ENCODE measurements around the gene INTU.

The INTU gene

DNA sequence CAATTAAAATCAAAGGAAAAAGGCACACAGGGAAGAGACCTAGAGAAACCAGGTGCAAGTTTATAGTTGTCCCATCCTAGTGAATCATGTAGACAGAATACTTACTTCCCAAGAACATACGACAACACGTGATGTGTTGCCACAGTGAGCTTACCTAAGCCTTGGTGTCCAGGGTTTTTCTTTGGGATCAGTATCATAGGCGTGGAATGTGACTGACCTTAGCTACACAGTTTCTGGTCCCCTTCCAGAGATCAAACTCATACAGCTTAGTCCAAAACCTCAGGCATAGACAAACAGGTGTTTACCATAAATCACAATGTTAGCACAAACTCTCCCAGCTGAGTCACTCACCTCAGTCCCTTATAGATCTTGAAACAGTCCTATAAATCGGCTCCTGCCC lies 115.1 kb downstream of the INTU start:
- no peak overlapping the region for H3K27ac ChIP-seq
- no peak for TF ChIP-seq CTCF (conservative IDR thresholded peaks at IDR 0.05)

- H3K27ac ChIP-seq: no peak overlapping the region
- no peak for TF ChIP-seq CTCF (conservative IDR thresholded peaks at IDR 0.05)
These were observed 116.2 kb downstream of the INTU start for GRCh38 chr4:127748957-127749356.

- no peak for TF ChIP-seq CTCF (conservative IDR thresholded peaks at IDR 0.05)
- H3K27ac ChIP-seq: no peak overlapping the region
These were observed 124.1 kb downstream of the INTU start for GRCh38 chr4:127756906-127757305.

- H3K27ac ChIP-seq: no peak overlapping the region
- TF ChIP-seq CTCF (conservative IDR thresholded peaks at IDR 0.05): no peak
These were observed 126.6 kb downstream of the INTU start for GRCh38 chr4:127759228-127759820.

DNA sequence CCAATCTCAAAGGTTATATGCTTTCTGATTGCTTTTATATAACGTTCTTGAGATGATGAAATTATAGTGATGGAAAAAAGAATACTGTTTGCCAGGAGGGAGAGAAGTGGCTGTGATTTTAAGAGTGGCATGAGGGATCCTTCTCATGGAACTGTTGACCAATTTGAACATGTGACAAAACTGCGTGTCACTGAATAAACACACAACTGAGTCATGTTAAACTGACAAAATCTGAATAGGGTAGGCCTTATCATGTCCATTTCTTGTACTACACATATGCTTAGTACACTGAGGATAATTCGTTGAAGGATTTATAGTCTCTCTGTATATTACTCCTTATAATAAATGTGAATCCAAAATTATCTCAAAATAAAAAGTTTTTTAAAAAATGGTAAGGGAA lies 127.1 kb downstream of the INTU start:
- TF ChIP-seq CTCF (conservative IDR thresholded peaks at IDR 0.05): no peak

GRCh38 chr4:127771535-127772275 lies 138.9 kb downstream of the INTU start:
- no peak overlapping the region for H3K27ac ChIP-seq
- TF ChIP-seq CTCF (conservative IDR thresholded peaks at IDR 0.05): no peak

More for the DNA sequence above, 127.1 kb downstream of the INTU start:
- H3K27ac ChIP-seq: no peak overlapping the region

DNA sequence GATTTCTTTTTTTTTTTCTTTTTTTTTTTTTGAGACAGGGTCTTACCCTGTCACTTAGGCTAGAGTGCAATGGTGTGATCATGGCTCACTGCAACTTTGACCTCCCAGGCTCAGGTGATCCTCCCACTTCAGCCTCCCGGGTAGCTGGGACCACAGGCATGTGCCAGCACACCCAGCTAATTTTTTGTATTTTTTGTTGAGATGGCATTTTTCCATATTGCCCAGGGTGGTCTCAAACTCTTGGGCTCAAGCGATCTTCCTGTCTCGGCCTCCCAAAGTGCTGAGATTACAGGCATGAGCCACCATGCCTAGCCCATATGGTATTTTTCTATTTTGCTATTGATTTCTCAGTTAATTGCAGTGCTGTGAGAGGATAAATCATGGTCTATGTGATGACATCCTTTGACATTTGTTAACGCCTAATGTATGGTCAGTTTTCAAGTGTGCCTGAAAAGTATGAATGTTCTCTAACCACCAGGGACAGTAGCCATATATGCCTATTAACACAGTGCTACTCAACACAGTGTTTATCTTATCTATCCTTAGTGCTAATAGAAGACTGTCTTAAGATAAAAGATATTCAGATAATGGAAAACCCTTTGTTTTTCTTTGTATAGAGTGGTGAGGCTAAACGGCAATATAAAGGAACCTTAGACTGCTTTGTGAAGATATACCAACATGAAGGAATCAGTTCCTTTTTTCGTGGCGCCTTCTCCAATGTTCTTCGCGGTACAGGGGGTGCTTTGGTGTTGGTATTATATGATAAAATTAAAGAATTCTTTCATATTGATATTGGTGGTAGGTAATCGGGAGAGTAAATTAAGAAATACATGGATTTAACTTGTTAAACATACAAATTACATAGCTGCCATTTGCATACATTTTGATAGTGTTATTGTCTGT lies 140.3 kb downstream of the INTU start:
- TF ChIP-seq CTCF (conservative IDR thresholded peaks at IDR 0.05): no peak
- H3K27ac ChIP-seq: no peak overlapping the region

Measured in VCaP (cell line).